GM19468 (cell line): ENCODE measurements around the gene S1PR5.

Experiments used
- ATAC-seq: cut with Tn5 transposase; IDR thresholded peaks from one replicate; pipeline ENCODE4 v1.9.1; 2021; ENCODE audit warnings: mild to moderate bottlenecking, moderate library complexity, moderate number of reproducible peaks; ENCODE audit not compliant: unreplicated experiment; ENCODE audit errors: extremely low read depth

S1PR5 gene

GRCh38 chr19:10517760-10518443 lies 655 bp upstream of the S1PR5 start:
- ATAC-seq: no peak

- ATAC-seq: no peak
These were observed 468 bp downstream of the S1PR5 start for GRCh38 chr19:10516671-10517286.

GRCh38 chr19:10516064-10516385 lies 1.2 kb downstream of the S1PR5 start:
- no peak for ATAC-seq

- ATAC-seq: no peak
These were observed 2.8 kb downstream of the S1PR5 start for GRCh38 chr19:10514211-10515145.

GRCh38 chr19:10513223-10513622 lies 4.0 kb downstream of the S1PR5 start:
- ATAC-seq: no peak

- ATAC-seq: no peak
These were observed 6.9 kb downstream of the S1PR5 start for GRCh38 chr19:10510301-10510802.

- ATAC-seq: no peak
These were observed 8.5 kb downstream of the S1PR5 start for GRCh38 chr19:10508707-10509106.

- ATAC-seq: no peak
These were observed 9.2 kb downstream of the S1PR5 start for GRCh38 chr19:10508036-10508435.

GRCh38 chr19:10505583-10506229 lies 11.5 kb downstream of the S1PR5 start:
- ATAC-seq: no peak

GRCh38 chr19:10503002-10503789 lies 14.1 kb downstream of the S1PR5 start, which contains the start of gene KEAP1:
KEAP1 (minus strand) TSS chr19:10503356; CDS start chr19:10500033, 3,323 bp downstream.
- no peak for ATAC-seq

- ATAC-seq: peak; percentile 79
These were observed 14.7 kb downstream of the S1PR5 start for GRCh38 chr19:10502524-10503001.

- peak; percentile 2 for ATAC-seq
These were observed 15.2 kb downstream of the S1PR5 start for GRCh38 chr19:10501971-10502523.

GRCh38 chr19:10500247-10500592 lies 17.0 kb downstream of the S1PR5 start:
- ATAC-seq: no peak

- ATAC-seq: no peak
These were observed 17.5 kb downstream of the S1PR5 start for GRCh38 chr19:10499550-10500246.

- ATAC-seq: no peak
These were observed 19.9 kb downstream of the S1PR5 start for GRCh38 chr19:10497371-10497770.

GRCh38 chr19:10491472-10492047 lies 25.7 kb downstream of the S1PR5 start:
- no peak for ATAC-seq

GRCh38 chr19:10486551-10486950 lies 30.7 kb downstream of the S1PR5 start:
- ATAC-seq: no peak

- ATAC-seq: no peak
These were observed 38.3 kb downstream of the S1PR5 start for GRCh38 chr19:10478903-10479384.
